GM18951 (cell line): ENCODE data around the gene PAQR7.

ENCODE experiments used
- POLR2A ChIP-seq: IDR thresholded peaks from 4 replicates; pipeline ENCODE4 v1.6.1; 2011; ENCODE audit warnings: mild to moderate bottlenecking; ENCODE audit not compliant: insufficient read length, insufficient read depth; ENCODE audit errors: extremely low read depth
- in situ Hi-C: fragments of 300-500 bp; cut with MboI; formaldehyde crosslinking; loops from one replicate; pipeline ENCODE4 v1.12.0; 2022; ENCODE audit warnings: low sequenced_read_pairs, mixed read lengths, inconsistent platforms; ENCODE audit not compliant: unreplicated experiment

PAQR7 gene

DNA sequence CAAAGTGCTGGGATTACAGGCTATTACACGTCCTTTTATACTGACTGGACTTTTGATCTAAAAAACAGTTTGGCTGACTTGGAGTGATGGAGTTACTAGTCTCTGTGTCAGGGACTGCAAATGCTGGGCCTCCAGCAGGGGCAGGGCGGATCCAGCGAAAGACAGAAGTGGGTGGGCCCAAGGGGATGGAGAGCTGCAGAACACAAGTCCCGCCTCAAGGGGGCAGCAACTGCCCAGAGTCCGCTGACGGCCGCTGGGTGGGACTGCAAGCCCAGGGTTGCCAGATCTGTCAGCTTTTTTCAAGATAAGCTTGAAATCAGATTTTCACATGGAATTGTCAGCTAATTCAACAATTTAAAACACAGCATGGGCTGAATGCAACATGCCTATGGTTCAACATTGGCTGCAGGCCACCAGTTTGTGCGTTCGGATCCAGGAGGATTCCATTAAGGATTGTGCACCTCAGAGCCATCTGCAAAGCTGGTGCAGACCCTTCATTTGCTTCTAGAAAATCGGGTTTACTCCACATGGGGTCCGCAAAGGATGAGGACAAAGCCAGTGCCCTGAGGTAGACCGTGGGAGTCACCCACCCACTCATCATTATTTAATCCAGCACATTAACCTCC lies 20.0 kb upstream of the PAQR7 start:
- in situ Hi-C loops, result loop anchor here (5.0 kb wide), 1 partner anchor 102 kb away; the partner anchor contains the start of gene PAFAH2
- no peak for TF ChIP-seq POLR2A

DNA sequence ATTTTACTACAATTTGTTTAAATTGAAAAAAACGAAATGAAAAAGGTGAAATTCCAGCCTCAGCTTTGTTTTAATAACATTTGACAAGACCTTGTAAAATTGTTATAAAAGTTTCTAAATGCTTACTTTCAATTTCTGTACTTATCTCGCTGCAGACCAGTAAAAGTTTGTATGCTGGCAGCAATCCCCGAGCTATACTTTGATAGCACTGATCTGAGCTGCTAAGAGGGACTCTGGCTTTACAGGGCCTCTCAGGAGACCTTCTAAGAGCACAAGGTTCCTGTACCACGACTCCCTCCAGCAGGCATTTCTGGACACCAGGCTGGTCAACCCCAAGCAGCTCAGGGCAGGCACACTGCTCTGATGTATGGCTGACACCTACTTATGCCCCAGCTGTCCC lies 17.6 kb upstream of the PAQR7 start:
- no peak for TF ChIP-seq POLR2A
- in situ Hi-C loops, result no loop called here

- in situ Hi-C loops, result no loop called here
- TF ChIP-seq POLR2A, result no peak
Measured at GRCh38 chr1:25891606-25892005, 16.1 kb upstream of the PAQR7 start.

DNA sequence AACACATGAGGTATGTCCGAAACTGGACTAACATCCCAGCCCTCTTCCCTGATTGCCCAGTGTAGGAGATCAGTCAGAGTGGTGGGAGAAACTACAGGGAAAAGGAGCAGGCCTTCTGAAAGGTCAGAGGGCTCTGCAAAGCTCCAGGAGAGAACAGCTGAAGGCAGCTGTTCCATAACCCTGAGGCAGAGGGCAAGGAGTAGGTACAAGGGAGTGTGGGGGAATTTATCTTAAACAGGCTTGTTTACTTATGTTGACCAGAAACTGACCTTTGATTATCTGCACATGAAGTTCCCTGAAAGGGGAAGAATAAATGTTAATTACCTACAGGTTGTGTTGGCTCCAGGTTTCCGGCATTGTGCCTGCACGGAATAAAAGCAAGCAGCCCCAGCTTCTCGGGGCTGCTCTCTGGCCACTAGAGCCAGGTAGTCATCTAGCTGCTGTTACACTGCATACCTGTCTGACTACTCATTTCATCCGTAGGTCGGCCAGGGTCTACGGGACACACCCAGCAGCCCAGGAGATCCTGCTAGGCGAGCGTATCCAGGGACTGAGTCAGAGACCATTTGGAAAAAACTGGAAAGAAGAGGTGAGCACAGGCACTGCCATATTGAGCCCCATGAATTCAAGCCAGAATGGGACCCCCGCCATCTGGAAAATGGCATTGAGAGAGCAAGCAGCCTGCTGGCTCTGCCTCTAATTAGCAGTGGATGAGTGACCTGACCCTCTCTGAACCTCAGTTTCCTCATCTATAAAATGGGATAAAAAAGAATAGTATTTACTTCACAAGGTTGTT lies 14.9 kb upstream of the PAQR7 start:
- in situ Hi-C loops, result no loop called here
- TF ChIP-seq POLR2A, result no peak

DNA sequence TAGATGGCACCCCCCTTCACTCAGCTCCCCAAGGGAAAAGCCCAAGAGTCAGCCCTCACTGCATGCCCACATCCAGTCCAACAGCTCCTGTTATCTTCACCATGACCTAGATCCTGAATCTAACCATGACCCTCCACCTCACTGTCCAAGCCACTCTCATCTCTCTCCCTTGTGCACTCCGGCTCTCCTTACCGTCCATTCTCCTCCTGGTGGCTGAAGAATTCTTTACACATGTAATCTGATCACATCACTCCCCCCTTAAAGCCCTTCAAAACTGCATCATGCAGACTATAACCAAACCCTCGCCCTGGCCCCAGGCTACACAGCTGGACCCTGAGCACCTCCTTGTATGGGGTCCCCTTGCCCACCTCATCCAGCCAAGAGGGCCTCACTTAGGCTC lies 14.0 kb upstream of the PAQR7 start:
- TF ChIP-seq POLR2A, result no peak
- in situ Hi-C loops, result no loop called here

DNA sequence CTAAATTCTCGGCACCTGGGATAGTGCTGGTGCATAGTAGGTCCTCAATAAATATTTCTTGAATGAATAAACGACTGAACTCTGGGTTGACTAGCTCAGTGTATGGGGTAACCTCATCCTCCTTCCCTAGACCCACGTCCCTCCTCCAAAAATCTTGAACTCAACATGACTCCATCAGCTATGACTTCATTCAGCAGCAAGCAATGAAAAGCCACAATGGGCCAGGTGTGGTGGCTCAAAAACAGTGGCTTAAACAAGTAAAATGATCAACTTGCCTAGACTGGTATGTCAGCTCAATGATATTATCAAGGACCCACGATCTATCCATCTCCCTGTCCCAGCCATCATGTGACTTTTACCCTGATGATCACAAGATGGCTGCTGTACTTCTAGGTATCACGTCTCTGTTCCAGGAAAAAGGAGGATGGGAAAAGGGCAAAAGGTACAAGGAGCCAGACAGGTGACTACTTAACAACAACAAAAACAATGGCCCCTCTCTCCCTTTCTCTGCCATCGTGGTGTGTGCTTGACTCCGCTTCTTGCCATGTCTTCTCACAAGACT lies 13.0 kb upstream of the PAQR7 start:
- in situ Hi-C loops, result no loop called here
- no peak for TF ChIP-seq POLR2A

- TF ChIP-seq POLR2A, result no peak
- in situ Hi-C loops, result no loop called here
Measured at GRCh38 chr1:25885602-25886001, 10.1 kb upstream of the PAQR7 start.

GRCh38 chr1:25881266-25881665 lies 5.8 kb upstream of the PAQR7 start:
- no peak for TF ChIP-seq POLR2A
- in situ Hi-C loops, result no loop called here

DNA sequence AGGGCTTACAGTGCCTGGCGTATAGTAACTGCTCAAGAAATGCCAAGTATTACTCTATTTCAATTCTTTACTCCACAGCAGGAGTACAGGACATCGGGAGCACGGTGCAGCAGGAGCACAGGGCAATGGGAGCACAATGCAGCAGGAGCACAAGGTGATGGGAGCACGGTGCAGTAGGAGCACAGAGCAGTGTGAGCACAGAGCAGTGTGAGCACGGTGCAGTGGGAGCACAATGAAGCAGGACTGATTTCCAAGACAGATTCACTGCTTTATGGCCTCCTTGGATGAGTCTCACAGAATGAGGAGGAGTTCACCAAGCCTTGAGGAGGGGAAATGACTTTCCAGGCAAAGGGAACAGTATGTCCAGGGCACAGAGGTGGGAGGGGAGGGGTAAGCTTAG lies 5.0 kb upstream of the PAQR7 start:
- in situ Hi-C loops, result no loop called here
- no peak for TF ChIP-seq POLR2A

- no peak for TF ChIP-seq POLR2A
- in situ Hi-C loops, result no loop called here
Measured at GRCh38 chr1:25879675-25880074, 4.2 kb upstream of the PAQR7 start.

DNA sequence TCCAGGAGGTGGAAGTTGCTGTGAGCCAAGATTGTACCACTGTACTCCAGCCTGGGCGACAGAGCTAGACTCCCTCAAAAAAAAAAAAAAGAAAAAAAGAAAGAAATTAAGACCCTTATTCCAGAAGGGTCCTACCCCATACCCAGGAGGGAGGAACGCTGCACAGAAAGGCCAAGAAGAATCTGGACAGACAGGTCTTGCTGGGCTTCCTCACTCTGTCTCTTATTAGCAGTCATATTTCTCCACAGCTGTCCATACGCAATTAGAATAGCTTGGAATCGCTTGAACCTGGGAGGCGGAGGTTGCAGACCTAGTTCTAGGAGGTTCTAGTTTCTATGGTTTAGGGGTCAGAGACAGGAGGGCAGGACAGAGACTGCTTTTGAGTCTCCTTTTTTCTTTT lies 3.2 kb upstream of the PAQR7 start:
- in situ Hi-C loops, result no loop called here
- TF ChIP-seq POLR2A, result no peak

DNA sequence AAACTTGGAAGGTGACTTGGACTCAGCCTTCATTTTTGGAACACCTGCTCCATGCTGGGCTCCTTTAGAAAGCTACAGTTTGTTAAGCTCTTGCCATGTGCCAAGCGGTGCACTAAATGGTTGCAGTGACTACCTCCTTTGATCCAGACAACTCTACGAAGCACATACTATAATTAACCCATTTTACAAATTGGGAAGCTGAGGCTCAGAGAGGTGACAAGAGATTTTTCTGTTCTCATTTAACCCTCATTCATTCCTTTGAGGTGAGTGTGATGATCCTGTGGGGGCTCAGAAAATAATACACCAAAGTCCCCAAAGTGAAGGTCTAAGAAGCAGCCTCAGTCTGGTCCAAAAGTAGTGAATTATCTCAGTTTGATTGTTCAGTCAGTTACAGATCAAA lies 1.6 kb upstream of the PAQR7 start:
- in situ Hi-C loops, result no loop called here
- TF ChIP-seq POLR2A, result no peak

- in situ Hi-C loops, result no loop called here
- TF ChIP-seq POLR2A, result no peak
Measured at GRCh38 chr1:25876693-25877077, 1.2 kb upstream of the PAQR7 start.

- in situ Hi-C loops, result no loop called here
- TF ChIP-seq POLR2A, result no peak
Measured at GRCh38 chr1:25875856-25876692, 566 bp upstream of the PAQR7 start.
